LNCaP clone FGC (cell line): ENCODE measurements around the gene SOCS1.

ENCODE experiments used
- DNase-seq: peaks from one replicate; pipeline ENCODE4 v3.0.0-alpha.2; 2011; ENCODE audit warnings: low read depth
- H3K4me3 ChIP-seq: 2 replicates; pipeline ENCODE4 v1.5.1; 2011; ENCODE audit warnings: mild to moderate bottlenecking, low read depth, low read length, control low read depth
- TF ChIP-seq, protein P1 (sequence below): IDR thresholded peaks from 2 replicates; pipeline ENCODE4 v1.5.1; 2012; ENCODE audit warnings: mild to moderate bottlenecking; ENCODE audit not compliant: control insufficient read depth, insufficient read depth; ENCODE audit errors: extremely low read depth

SOCS1 gene

DNA sequence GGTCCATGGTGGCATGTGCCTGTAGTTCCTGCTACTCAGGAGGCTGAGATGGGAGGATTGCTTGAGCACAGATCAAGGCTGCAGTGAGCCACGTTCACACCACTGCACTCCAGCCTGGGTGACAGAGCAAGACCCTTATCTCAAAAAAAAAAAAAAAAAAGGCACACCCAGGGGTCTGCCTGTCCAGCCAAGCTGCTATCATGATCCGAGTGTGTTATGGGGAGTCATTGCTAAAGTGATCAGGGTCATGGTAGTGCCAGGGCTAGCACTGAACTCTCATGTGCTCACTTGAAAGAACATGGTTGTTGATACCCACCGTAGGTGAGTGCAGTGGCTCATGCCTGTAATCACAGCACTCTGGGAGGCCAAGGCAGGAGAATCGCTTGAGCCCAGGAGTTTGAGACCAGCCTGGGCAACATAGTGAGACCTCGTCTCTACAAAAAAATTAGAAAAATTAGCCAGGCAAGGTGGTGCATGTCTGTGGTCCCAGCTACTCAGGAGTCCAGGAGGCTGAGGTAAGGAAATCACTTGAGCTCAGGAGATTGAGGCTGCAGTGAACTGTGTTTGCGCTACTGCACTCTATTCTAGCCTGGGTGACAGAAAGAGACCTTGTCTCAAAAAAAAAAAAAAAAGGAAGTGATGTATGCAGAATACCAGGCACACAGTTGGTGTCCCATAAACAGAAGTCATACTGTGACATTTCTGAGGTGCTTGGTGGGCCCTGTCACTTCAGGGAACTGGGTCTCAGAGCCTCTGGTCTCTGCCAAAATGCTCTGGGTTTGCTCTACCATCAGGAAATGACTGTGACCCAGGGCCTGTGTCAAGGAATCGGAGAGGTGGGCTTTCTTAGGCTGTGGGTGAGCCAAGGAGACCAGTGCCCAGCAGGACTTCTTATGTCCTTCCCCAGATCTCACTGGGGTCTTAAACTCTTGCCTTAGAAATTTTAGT lies 23.0 kb upstream of the SOCS1 start:
- no peak for DNase-seq
- no peak overlapping the region for H3K4me3 ChIP-seq
- TF ChIP-seq, protein P1, sequence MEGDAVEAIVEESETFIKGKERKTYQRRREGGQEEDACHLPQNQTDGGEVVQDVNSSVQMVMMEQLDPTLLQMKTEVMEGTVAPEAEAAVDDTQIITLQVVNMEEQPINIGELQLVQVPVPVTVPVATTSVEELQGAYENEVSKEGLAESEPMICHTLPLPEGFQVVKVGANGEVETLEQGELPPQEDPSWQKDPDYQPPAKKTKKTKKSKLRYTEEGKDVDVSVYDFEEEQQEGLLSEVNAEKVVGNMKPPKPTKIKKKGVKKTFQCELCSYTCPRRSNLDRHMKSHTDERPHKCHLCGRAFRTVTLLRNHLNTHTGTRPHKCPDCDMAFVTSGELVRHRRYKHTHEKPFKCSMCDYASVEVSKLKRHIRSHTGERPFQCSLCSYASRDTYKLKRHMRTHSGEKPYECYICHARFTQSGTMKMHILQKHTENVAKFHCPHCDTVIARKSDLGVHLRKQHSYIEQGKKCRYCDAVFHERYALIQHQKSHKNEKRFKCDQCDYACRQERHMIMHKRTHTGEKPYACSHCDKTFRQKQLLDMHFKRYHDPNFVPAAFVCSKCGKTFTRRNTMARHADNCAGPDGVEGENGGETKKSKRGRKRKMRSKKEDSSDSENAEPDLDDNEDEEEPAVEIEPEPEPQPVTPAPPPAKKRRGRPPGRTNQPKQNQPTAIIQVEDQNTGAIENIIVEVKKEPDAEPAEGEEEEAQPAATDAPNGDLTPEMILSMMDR, result no peak

GRCh38 chr16:11277607-11278337 lies 21.8 kb upstream of the SOCS1 start:
- H3K4me3 ChIP-seq, result no peak overlapping the region
- TF ChIP-seq, protein P1, result no peak

DNA sequence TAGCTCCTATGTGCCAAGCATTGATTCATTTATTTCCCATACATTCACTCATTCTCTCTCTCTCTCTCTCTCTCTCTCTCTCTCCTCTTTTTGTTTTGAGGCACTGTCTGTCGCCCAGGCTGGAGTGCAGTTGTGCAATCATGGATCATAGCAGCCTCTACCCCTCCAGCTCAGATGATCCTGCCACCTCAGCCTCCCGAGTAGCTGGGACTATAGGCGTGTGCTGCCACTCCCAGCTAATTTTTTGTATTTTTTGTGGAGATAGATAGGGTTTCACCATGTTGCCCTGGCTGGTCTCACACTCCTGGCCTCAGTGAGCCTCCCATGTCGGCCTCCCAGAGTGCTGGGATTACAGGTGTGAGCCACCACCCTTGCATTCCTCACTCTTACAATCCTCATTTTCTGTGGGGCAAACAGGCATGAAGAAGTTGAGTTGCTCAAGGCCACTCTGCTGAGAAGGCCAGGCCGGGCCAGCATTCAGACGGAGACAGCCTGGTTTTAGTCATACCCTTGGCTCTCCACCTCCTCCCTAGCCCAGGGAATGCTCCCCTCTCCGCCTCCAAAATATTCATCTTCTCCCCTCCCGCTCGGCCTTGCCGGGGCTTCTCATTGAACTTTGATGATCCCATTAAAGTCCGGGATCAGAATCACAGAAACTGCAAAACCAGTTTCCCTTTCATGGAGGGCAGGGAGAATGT lies 21.0 kb upstream of the SOCS1 start:
- TF ChIP-seq, protein P1, result no peak
- DNase-seq, result no peak
- no peak overlapping the region for H3K4me3 ChIP-seq

More at GRCh38 chr16:11277607-11278337, 21.8 kb upstream of the SOCS1 start:
- DNase-seq, result no peak

DNA sequence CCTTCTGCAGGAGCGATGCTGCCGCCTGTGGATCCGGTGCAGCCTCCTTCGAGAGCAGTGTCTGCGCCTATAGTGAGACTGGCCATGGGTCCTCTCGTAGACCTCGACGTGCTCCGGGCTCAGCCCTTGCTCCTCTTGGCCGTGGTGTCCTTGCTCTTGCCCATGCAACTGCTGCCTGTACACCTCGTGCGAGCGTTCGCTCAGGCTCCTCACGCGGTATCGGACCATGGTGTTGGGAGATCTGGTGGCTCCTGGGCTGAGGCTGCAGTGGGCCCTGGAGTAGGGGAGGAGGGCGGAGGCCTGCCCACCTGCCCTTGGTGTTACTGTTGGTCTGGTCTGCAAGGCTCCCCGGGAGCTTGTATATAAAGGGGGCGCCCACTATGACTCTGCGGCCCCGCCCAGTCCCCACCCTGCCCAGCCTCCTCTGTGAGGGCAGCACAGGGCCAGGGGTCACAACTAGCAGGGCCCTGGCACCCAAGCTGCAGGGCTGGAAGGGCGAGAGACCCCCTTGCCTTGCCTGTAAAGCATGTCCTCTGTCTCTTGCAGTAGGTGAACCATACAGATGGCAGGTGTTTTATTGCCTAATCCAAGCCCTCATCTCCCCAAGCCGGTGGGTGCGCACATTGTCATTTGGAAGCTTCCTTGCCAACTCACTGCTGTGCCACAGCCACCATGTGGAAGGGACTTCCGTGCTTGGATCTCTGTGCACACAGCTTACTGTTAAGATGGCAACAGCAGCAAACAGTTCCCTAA lies 20.3 kb upstream of the SOCS1 start, which contains the start of gene PRM2:
PRM2 (minus strand) TSS at position 338 of the 753 bp plus-strand sequence; CDS start at position 228, 110 bp downstream.
- DNase-seq, result no peak
- TF ChIP-seq, protein P1, result no peak

GRCh38 chr16:11274964-11275363 lies 19.0 kb upstream of the SOCS1 start:
- no peak overlapping the region for H3K4me3 ChIP-seq
- DNase-seq, result no peak
- TF ChIP-seq, protein P1, result no peak

More for the DNA sequence above, 20.3 kb upstream of the SOCS1 start, which contains the start of gene PRM2:
- no peak within 1 kb of the TSS for H3K4me3 ChIP-seq
